Naive thymus-derived CD4-positive, alpha-beta T cell (primary cell): ENCODE data around the gene CAMSAP2. TPM values are rescaled to one million over a fixed set of nuclear protein-coding genes. Genes with fewer than 3 reads are reported as not detected.

ENCODE experiments used
- ATAC-seq: fragments of 150-1000 bp; cut with Tn5 transposase; 2 replicates; pipeline ENCODE4 v1.10.0; 2021; ENCODE audit warnings: mild to moderate bottlenecking, moderate library complexity
- CTCF ChIA-PET: fragments of 350-600 bp; sonication (Branson Sonifier 250); formaldehyde crosslinking; loops from one replicate; lab custom pipeline; 2021; ENCODE audit warnings: antibody characterized with exemption; lab: Charles Lee
- POLR2A ChIA-PET: fragments of 350-600 bp; sonication (Branson Sonifier 250); formaldehyde crosslinking; loops from one replicate; lab custom pipeline; 2021; ENCODE audit warnings: antibody characterized with exemption, inconsistent platforms; lab: Charles Lee
- DNase-seq, 9 donors: peaks; one replicate each; pipeline versions ENCODE4 v3.0.0 to v3.0.0-alpha.2; 2020 to 2022; ENCODE audit warnings: mixed read lengths in 1 of 9
- H3K27ac ChIP-seq: one replicate; pipeline ENCODE4 v1.7.0; 2013; ENCODE audit warnings: mild to moderate bottlenecking, low read depth, low read length, moderate library complexity
- H3K27me3 ChIP-seq, 2 donors: one replicate each; pipeline ENCODE4 v1.7.0; 2013; ENCODE audit warnings: low read length in 2 of 2, mild to moderate bottlenecking in 2 of 2, moderate library complexity in 2 of 2; ENCODE audit not compliant: control insufficient read depth in 2 of 2, insufficient read depth in 2 of 2
- H3K36me3 ChIP-seq, 3 experiments: 1 replicate in 2 of 3; 2 replicates in 1 of 3; pipeline ENCODE4 v1.7.0; 2013; ENCODE audit warnings: low read length in 3 of 3, mild to moderate bottlenecking in 3 of 3, moderate library complexity in 1 of 3; ENCODE audit not compliant: insufficient read depth in 3 of 3, control insufficient read depth in 2 of 3
- H3K4me1 ChIP-seq, 2 donors: one replicate each; pipeline ENCODE4 v1.7.0; 2013; ENCODE audit warnings: low read length in 2 of 2, mild to moderate bottlenecking in 2 of 2, moderate library complexity in 1 of 2; ENCODE audit not compliant: control insufficient read depth in 2 of 2, insufficient read depth in 2 of 2
- H3K4me3 ChIP-seq: 2 replicates; pipeline ENCODE4 v1.7.0; 2013; ENCODE audit warnings: mild to moderate bottlenecking, low read length
- H3K9me3 ChIP-seq, 3 experiments: 1 replicate in 2 of 3; 2 replicates in 1 of 3; pipeline ENCODE4 v1.7.0; 2013; ENCODE audit warnings: low read length in 3 of 3; ENCODE audit not compliant: control insufficient read depth in 2 of 3
- H3K27ac Mint-ChIP-seq, 9 donors: one replicate each; pipeline ENCODE4 v1.8.0; 2020 to 2022; ENCODE audit warnings: mixed read lengths in 9 of 9, mild to moderate bottlenecking in 8 of 9, moderate library complexity in 5 of 9, inconsistent platforms in 2 of 9
- H3K27me3 Mint-ChIP-seq, 5 donors: one replicate each; pipeline ENCODE4 v1.8.0; 2021 to 2022; ENCODE audit warnings: mixed read lengths in 5 of 5, mild to moderate bottlenecking in 1 of 5
- H3K36me3 Mint-ChIP-seq, 5 donors: one replicate each; pipeline ENCODE4 v1.8.0; 2020 to 2022; ENCODE audit warnings: mixed read lengths in 5 of 5, mild to moderate bottlenecking in 3 of 5, inconsistent platforms in 1 of 5
- H3K4me1 Mint-ChIP-seq, 7 donors: one replicate each; pipeline ENCODE4 v1.8.0; 2020 to 2022; ENCODE audit warnings: mixed read lengths in 7 of 7, mild to moderate bottlenecking in 3 of 7, inconsistent platforms in 1 of 7
- H3K4me3 Mint-ChIP-seq, 10 donors: one replicate each; pipeline ENCODE4 v1.8.0; 2020 to 2022; ENCODE audit warnings: mild to moderate bottlenecking in 10 of 10, mixed read lengths in 10 of 10, moderate library complexity in 6 of 10, inconsistent platforms in 2 of 10
- H3K9me3 Mint-ChIP-seq, 11 donors: one replicate each; pipeline ENCODE4 v1.8.0; 2020 to 2022; ENCODE audit warnings: mixed read lengths in 11 of 11, mild to moderate bottlenecking in 4 of 11, inconsistent platforms in 1 of 11, moderate library complexity in 1 of 11
- intact Hi-C, 2 donors: fragments of 100-400 bp; cut with micrococcal nuclease; formaldehyde crosslinking; loops; one replicate each; pipeline ENCODE4 v1.15.1; 2023
- polyA plus RNA-seq, 2 donors: library from polyadenylated mRNA; unstranded; fragments of 300-500 nt; fragmentation: Illumina TruSeq; gene quantifications; one replicate each; pipeline ENCODE4 v1.2.3, GENCODE V29; 2021
- total RNA-seq, 6 experiments: library from RNA in 5 of 6; stranded (reverse) in 5 of 6; gene quantifications; 1 replicate in 5 of 6; 2 replicates in 1 of 6; pipeline ENCODE4 v1.2.3 and lab custom pipeline; 2021 to 2026

The CAMSAP2 gene
- total and polyA plus RNA-seq, 7 experiments from 2014 or later, result 0.36 to 11.4 (median 4.6) TPM

- ATAC-seq, result no peak
- H3K27ac ChIP-seq, result no peak overlapping the region
- no peaks in the 10 kb centered on the region for H3K36me3 Mint-ChIP-seq
- H3K27me3 Mint-ChIP-seq, result peaks cover 6 to 32% (median 11%) of the 10 kb centered on the region in 5 donors
- no peak for DNase-seq
- no peaks in the 10 kb centered on the region for H3K4me1 ChIP-seq
- no peaks in the 10 kb centered on the region for H3K9me3 ChIP-seq
- H3K4me1 Mint-ChIP-seq, result peaks cover 0 to 6% (median 4%) of the 10 kb centered on the region in 7 donors
- no peaks in the 10 kb centered on the region for H3K9me3 Mint-ChIP-seq
- CTCF ChIA-PET, result no interaction called here
- no peak overlapping the region for H3K27ac Mint-ChIP-seq
- no peaks in the 10 kb centered on the region for H3K27me3 ChIP-seq
- H3K4me3 Mint-ChIP-seq, result no peak overlapping the region
- POLR2A ChIA-PET, result no interaction called here
- H3K36me3 ChIP-seq, result no peaks in the 10 kb centered on the region
- no peak overlapping the region for H3K4me3 ChIP-seq
- intact Hi-C loops, result no loop called here
Measured at GRCh38 chr1:200720199-200720598, 18.5 kb upstream of the CAMSAP2 start.

- ChIA-PET CTCF (no interaction called here), POLR2A (no interaction called here)
- Mint-ChIP-seq H3K4me1 (peaks cover 0 to 1% (median 0%) of the 10 kb centered on the region in 7 donors), H3K36me3 (no peaks in the 10 kb centered on the region), H3K4me3 (no peak overlapping the region), H3K27me3 (peaks cover 0 to 18% (median 0%) of the 10 kb centered on the region in 5 donors), H3K9me3 (no peaks in the 10 kb centered on the region), H3K27ac (no peak overlapping the region)
- no peak overlapping the region for H3K4me3 ChIP-seq
- H3K9me3 ChIP-seq, result no peaks in the 10 kb centered on the region
- H3K4me1 ChIP-seq, result no peaks in the 10 kb centered on the region
- no peaks in the 10 kb centered on the region for H3K36me3 ChIP-seq
- no peaks in the 10 kb centered on the region for H3K27me3 ChIP-seq
- no peak for DNase-seq
- ATAC-seq, result no peak
- no peak overlapping the region for H3K27ac ChIP-seq
- intact Hi-C loops, result no loop called here
Measured at GRCh38 chr1:200724064-200724463, 14.6 kb upstream of the CAMSAP2 start.

- Histone ChIP-seq H3K4me1 (no peaks in the 10 kb centered on the region), H3K9me3 (no peaks in the 10 kb centered on the region), H3K27ac (no peak overlapping the region), H3K36me3 (no peaks in the 10 kb centered on the region), H3K27me3 (no peaks in the 10 kb centered on the region), H3K4me3 (no peak overlapping the region)
- ATAC-seq (no peak), DNase-seq (no peak)
- no peak overlapping the region for H3K27ac Mint-ChIP-seq
- intact Hi-C loops, result no loop called here
- POLR2A ChIA-PET, result no interaction called here
- peaks cover 0 to 4% (median 0%) of the 10 kb centered on the region in 11 donors for H3K9me3 Mint-ChIP-seq
- H3K36me3 Mint-ChIP-seq, result no peaks in the 10 kb centered on the region
- peaks cover 0 to 4% (median 0%) of the 10 kb centered on the region in 5 donors for H3K27me3 Mint-ChIP-seq
- H3K4me1 Mint-ChIP-seq, result peaks cover 0 to 4% (median 0%) of the 10 kb centered on the region in 7 donors
- CTCF ChIA-PET, result no interaction called here
- no peak overlapping the region for H3K4me3 Mint-ChIP-seq
Measured at GRCh38 chr1:200727257-200727656, 11.4 kb upstream of the CAMSAP2 start.

- Histone ChIP-seq H3K27me3 (no peaks in the 10 kb centered on the region), H3K36me3 (no peaks in the 10 kb centered on the region), H3K9me3 (no peaks in the 10 kb centered on the region), H3K27ac (no peak overlapping the region), H3K4me1 (no peaks in the 10 kb centered on the region), H3K4me3 (no peak overlapping the region)
- no peak for DNase-seq
- intact Hi-C loops, result no loop called here
- peaks cover 0 to 4% (median 0%) of the 10 kb centered on the region in 7 donors for H3K4me1 Mint-ChIP-seq
- H3K4me3 Mint-ChIP-seq, result no peak overlapping the region
- no peak overlapping the region for H3K27ac Mint-ChIP-seq
- peaks cover 0 to 4% (median 0%) of the 10 kb centered on the region in 5 donors for H3K27me3 Mint-ChIP-seq
- H3K36me3 Mint-ChIP-seq, result no peaks in the 10 kb centered on the region
- ChIA-PET CTCF (no interaction called here), POLR2A (no interaction called here)
- peaks cover 0 to 6% (median 0%) of the 10 kb centered on the region in 11 donors for H3K9me3 Mint-ChIP-seq
- ATAC-seq, result no peak
Measured at GRCh38 chr1:200729863-200730262, 8.8 kb upstream of the CAMSAP2 start.

- H3K27ac Mint-ChIP-seq, result no peak overlapping the region
- ChIA-PET CTCF (interaction anchor here (0.7 kb wide), 1 partner anchor 9 kb away, joined by 3 read pairs; no protein-coding TSS in a partner anchor), POLR2A (no interaction called here)
- H3K4me1 ChIP-seq, result no peaks in the 10 kb centered on the region
- no peaks in the 10 kb centered on the region for H3K27me3 ChIP-seq
- peaks cover 0 to 6% (median 0%) of the 10 kb centered on the region in 11 donors for H3K9me3 Mint-ChIP-seq
- no peak for ATAC-seq
- H3K27ac ChIP-seq, result no peak overlapping the region
- intact Hi-C loops, result no loop called here
- no peaks in the 10 kb centered on the region for H3K36me3 Mint-ChIP-seq
- H3K4me3 ChIP-seq, result no peak overlapping the region
- H3K36me3 ChIP-seq, result no peaks in the 10 kb centered on the region
- DNase-seq, result no peak
- H3K9me3 ChIP-seq, result no peaks in the 10 kb centered on the region
- H3K4me3 Mint-ChIP-seq, result no peak overlapping the region
- H3K27me3 Mint-ChIP-seq, result peaks cover 0 to 4% (median 0%) of the 10 kb centered on the region in 5 donors
- H3K4me1 Mint-ChIP-seq, result peaks cover 0 to 4% (median 0%) of the 10 kb centered on the region in 7 donors
Measured at GRCh38 chr1:200731654-200732332, 6.9 kb upstream of the CAMSAP2 start.

- Histone ChIP-seq H3K9me3 (no peaks in the 10 kb centered on the region), H3K36me3 (no peaks in the 10 kb centered on the region), H3K27ac (no peak overlapping the region), H3K4me3 (no peak overlapping the region), H3K4me1 (no peaks in the 10 kb centered on the region), H3K27me3 (no peaks in the 10 kb centered on the region)
- POLR2A ChIA-PET, result interaction anchor here (0.5 kb wide), 1 partner anchor 14 kb away, joined by 4 read pairs; no protein-coding TSS in a partner anchor
- CTCF ChIA-PET, result interaction anchor here (0.6 to 0.7 kb wide), 2 partner anchors 8 to 14 kb away, joined by 3 read pairs; no protein-coding TSS in a partner anchor
- Mint-ChIP-seq H3K36me3 (no peaks in the 10 kb centered on the region), H3K27ac (no peak overlapping the region), H3K4me1 (peaks cover 0 to 4% (median 0%) of the 10 kb centered on the region in 7 donors), H3K4me3 (no peak overlapping the region), H3K27me3 (peaks cover 0 to 4% (median 0%) of the 10 kb centered on the region in 5 donors), H3K9me3 (peaks cover 0 to 6% (median 0%) of the 10 kb centered on the region in 11 donors)
- DNase-seq (no peak), ATAC-seq (no peak)
- intact Hi-C loops, result no loop called here
Measured at GRCh38 chr1:200732438-200732837, 6.3 kb upstream of the CAMSAP2 start.
